HG03342 (cell line): Measurements from ENCODE around the gene SART3.
"Not testable (repeated sequence)": the region's sequence is repeated elsewhere in the genome, so short reads cannot be mapped to it uniquely, and the experiment has no call there.

Experiments
- ATAC-seq: cut with Tn5 transposase; IDR thresholded peaks from one replicate; pipeline ENCODE4 v1.9.1; 2021; ENCODE audit warnings: mild to moderate bottlenecking, moderate library complexity; ENCODE audit not compliant: unreplicated experiment

SART3 gene

DNA sequence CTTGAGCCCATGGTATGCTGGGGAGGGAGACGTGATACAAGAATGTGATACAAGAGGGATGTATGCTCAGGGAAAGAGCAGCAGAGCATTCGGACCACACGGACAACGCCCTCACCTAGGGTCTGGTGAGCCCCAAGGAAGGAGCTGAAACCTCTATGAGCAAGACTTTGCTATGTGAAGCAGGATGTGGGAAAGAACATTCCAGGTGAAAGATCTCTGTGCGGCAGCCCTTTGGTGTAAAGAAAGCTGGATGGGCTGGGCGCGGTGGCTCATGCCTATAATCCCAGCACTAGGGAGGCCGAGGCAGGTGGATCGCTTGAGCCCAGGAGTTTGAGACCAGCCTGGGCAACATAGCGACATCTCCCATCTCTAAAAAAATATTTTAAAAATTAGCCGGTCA is 62.8 kb downstream of the SART3 start:
- no peak for ATAC-seq

DNA sequence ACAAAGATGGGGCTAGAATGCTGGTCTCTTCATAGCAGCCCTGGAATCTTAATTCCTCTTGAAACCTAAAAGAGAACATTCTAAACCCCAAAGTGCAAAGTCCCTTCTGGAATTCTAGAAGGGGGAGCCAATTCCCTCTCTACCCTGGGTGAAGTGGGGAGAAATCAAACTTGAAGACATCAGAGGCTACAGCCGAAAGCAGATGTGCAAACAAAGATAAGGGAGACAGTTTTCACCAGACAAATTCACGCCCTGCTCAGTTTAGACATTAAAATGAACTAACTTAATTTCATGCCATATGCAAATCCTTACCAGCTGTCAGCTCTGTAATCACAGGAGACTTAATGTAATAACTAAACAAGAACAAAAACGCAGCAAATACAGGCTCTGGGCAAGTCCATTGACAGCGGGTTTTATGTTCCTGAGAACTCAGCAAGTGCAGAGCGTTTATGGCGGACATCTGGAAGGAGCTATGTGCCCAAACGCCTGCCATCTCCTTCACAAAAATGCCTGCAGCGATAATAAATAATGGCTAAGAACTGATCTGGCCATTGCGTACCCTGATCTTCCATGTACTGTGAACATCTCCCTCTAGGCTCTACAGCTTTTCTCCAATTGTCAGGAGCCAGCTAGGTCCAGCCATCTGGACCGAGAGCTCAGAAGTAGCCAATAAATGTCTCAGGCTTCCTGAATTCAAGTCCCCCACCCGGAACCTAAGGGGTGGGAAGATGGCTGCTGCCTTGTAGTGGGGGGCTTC is 65.0 kb downstream of the SART3 start:
- no peak for ATAC-seq

DNA sequence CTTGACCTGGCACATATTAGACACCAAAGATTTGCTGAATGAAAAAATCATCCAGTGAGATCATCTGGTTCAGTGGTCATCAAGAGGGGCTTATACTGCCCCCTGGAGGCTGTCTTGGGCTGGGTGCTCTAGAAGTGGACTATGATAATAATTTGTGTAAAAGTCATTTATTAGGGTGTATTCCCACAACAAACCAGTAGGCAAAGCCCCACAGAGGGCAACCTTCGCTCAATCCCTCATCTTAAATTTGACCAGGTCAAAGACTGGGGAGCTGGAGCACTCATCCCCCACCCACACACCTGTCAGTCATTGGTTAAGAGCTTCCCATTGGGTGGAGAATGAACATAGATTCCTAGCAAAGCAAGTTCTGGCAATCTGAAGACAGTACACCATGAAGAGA is 65.9 kb downstream of the SART3 start:
- ATAC-seq = no peak

DNA sequence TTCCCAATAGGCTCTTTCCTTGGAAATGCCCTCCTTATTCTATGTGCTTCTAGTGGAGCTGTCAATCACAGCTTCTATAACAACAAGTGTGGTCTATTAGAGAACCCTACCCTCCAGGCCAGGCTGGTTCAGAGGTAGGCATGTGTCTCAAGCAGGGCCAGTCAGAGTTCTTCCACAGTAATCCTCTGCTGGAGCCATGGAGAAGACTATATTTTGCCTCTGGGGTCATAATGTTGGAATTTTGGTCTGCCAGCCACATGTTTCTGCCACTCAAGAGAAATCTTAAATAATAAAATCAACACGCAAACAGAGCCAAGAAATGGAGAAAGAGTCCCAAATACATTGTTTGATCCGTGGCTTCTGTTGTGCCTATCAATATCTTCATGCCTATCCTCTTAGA is 69.7 kb downstream of the SART3 start:
- no peak for ATAC-seq

DNA sequence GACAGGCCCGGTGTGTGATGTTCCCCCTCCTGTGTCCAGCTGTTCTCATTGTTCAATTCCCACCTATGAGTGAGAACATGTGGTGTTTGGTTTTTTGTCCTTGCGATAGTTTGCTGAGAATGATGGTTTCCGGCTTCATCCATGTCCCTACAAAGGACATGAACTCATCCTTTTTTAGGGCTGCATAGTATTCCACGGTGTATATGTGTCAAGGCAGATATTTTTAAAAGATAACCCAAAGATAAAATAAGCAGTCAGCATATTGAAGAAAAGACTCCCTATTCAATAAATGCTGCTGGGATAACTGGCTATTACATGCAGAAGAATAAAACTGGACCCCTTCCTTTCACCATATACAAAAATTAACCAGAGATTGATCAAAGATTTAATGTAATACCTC is 73.9 kb downstream of the SART3 start:
- ATAC-seq = not testable (repeated sequence)

DNA sequence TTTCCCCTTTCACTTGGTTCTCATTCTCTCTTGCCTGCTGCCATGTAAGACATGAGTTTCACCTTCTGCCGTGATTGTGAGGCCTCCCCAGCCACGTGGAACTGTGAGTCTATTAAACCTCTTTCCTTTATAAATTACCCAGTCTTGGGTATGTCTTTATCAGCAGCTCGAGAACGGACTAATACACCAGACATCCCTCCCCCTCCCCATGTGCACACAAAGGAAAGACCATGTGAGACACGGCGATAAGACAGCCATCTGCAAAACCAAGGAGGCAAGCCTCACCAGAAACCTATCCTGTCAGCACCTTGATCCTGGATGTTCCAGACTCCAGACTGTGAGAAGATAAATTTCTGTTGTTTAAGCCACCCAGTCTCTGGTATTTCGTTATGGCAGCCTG is 75.6 kb downstream of the SART3 start:
- ATAC-seq = not testable (repeated sequence)

DNA sequence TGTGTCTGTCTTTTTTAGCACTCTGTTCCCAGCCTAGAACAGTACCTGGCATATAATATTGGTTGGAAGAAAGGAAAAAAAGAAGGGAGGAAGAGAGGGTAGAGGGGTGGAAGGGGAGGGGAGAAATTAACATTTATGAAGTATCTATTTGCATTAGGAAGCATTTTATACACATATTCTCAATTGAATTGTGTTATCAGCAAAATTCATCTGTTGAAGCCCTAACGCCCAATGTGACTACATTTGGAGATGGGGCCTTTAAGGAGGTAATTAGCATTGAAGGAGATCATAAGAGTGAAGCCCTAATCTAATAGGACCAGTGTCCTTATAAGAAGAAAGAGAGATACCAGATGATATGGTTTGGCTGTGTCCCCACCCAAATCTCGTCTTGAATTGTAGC is 76.1 kb downstream of the SART3 start:
- ATAC-seq = no peak

DNA sequence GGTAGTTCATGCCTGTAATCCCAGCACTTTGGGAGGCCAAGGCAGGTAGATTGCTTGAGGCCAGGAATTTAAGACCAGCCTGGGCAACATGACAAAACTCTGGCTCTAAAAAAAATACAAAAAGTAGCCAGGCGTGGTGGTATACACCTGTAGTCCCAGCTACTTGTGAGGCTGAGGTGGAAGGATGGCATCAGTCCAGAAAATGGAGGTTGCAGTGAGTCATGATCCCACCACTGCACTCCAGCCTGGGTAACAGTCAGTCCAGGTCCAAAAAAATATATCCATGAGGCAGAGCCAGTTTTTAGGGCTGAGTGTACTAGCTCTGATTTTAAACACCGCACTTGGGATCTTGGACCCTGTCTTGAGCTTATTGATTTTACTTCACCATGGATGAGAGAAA is 76.5 kb downstream of the SART3 start:
- ATAC-seq = no peak

DNA sequence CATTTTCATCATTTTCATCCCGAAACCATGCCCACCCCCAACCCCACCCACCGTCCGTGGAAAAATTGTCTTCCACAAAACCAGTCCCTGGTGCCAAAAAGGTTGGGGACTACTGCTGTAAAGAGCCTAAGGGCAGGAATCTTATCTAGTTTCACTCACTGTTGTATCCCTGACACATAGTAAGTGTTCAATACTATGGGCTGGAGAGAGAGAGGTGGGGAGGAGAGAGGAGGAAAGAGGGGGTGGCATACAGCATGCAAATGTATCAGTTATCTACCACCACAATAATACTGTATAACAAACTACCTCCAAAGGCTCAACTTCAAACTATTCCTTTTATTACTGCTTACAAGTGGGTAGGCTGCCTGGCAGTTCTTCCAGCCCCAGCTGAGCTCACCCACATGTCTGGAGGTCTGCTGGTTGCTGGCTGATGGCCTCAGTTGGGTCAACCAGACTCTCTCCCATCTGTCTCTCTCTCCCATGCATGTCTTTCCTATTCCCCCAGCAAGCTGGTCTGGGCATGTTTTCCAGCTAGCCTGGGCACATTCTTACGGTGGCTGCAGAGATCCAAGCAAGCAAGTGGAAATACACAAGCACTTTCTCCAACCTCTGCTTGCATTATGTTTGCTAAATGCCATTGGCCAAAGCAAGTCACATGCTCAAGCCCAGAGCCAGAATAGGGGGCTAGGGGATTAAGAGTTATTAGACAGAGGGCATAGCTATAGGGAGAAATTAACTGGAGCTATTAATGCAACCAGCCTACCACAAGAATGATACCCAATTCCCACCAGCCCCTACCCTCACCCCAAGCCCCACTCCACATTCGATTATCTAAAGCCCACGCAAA is 77.5 kb downstream of the SART3 start:
- ATAC-seq = no peak

DNA sequence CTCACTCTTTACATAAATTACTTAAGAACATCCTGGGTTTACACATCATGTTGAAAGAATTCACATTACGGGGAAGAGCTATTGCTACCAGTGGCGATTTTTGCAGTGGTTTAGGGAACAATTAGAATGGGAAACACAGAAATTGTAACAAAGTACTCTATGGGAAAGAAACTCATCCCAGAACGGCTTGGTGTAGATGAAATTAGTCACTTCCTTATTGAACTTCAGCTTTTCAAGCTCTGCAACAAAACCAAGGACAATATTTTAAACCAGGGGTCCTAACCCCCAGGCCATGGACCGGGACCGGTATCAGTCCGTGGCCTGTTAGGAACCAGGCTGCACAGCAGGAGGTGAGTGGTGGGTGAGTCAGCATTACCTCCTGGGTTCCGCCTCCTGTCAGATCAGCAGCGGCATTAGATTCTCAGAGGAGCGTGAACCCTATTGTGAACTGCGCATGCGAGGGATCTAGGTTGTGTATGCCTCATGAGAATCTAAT is 78.2 kb downstream of the SART3 start:
- ATAC-seq = no peak

DNA sequence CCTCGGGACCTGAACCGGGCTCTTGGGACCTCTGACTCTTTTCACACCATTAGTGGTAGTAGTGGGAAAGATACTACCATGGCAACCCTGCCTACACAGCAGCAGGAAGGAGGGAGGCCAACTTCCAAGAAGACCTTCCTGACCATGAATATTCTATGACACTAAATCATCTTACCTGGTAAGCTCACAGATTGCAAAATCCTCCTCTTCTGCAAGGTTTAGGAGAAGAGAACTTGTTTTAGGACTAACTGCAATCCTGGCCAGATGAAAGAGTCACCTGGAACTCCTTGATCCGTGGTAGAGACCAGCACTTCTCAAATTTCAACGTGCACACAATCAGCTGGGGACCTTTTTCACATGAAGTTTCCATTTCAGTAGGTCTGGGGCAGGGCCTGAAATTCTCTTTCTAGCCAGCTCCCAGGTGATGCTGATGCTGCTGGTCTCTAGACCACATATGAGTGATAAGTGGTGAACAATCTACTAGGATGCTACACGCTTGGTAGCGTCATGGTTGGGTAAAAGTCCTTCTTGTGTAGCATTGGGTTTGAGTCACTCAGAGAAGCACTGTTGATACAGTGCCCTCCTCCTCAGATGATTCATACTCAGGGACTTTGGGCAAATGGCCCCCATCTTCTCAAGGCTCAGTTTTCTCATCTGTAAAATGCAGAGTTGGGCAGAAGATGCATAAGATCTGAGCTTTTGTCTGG is 81.5 kb downstream of the SART3 start:
- ATAC-seq = no peak

DNA sequence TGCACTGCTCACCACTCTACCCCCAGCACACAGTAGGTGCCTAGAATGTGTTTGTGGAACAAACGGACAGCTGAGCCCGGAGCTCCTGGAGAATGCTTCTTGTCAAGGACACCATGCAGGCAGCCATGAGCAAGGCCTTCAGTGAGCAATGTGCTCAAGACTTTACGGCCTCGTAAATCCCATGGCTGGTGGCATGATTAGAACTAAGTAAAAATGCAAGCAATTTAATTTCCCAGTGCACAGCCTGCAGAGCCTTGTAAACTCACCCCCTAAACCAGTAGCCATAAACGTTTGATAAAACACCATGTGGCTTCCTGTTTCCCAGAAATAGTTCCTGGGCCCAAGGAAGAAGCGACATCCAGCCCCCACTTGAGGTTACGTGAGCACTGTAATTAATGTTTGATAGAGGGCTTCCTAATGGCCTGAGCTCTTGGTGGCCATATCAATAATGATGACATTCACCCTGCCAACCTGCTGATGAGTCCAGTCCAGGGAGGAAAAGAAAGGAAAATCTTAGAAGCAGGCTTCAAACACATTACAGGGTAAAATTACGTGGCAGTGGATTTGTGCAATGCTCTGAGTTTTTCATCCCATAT is 82.3 kb downstream of the SART3 start:
- ATAC-seq = no peak

DNA sequence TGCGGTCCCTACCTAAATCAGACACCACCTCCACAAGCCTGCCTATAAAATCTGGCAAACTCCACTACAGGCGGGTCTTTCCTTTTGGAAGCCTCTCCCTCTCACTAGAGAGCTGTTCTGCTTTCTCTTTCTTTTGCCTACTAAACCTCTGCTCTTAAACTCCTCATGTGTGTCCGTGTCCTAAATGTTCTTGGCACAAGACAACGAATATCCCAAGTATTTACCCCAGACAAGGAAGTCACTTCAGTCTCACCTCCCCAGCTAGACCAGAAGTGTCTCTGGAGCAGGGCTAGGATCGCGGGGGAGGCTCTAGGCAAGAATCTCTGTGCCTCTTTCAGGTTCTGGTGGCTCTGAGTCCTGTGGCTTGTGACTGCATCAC is 83.1 kb downstream of the SART3 start:
- ATAC-seq = no peak

DNA sequence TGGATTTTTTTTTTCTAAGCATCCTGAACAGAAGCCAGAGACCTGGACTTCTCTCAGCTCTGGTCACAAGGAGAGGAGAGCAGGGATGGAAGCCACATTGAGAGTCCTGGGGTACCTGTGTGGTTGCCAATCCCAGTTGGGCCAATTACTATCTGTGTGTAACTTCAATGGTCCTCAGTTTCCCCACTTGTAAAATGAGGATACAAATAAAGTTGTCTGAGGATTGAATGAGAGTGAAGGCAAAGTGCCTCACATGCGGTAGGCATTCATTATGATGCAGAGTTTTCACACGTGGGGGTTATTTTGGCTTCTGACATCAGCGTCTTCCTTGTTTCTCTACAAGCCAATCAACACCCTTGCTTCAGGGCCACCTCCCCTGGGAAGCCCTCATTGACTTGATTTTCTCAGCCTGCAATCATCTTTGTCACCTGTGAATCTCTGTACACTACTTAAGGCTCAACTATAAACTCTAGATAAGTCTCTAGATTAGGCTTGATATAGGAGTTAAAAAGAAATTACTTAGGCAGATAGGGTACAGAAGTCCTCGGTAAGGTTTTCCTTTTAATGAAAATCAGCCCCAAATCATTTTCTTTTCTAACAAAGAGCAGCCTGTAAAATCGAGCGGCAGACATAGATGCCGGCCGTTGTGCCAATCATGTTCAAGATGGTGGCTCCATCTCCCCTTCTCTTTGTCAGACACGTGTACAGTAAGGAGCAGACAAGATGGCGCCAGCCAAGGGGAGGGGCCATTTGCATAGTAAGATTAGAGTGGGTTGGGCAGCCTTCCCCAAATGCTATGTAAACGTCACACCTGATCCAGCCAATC is 83.7 kb downstream of the SART3 start:
- ATAC-seq = no peak

DNA sequence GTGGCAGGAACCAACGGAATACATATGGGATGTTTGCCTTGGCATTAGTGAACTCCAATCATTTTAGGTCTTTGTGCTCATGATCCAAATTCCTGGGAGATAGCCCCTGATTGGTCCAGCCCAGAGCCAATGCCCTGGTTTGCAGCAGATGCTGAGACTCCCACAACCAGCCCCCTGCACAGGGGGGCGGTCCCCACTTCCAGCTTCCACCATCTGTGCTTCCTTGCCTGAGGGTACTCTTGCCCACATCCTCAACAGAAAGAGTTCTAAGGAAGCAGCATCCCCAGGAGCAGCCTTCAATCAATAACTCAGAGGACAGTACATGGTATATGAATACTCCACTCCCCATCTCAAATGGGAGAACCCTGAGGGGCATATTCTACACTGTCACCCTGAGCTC is 85.6 kb downstream of the SART3 start:
- ATAC-seq = no peak

DNA sequence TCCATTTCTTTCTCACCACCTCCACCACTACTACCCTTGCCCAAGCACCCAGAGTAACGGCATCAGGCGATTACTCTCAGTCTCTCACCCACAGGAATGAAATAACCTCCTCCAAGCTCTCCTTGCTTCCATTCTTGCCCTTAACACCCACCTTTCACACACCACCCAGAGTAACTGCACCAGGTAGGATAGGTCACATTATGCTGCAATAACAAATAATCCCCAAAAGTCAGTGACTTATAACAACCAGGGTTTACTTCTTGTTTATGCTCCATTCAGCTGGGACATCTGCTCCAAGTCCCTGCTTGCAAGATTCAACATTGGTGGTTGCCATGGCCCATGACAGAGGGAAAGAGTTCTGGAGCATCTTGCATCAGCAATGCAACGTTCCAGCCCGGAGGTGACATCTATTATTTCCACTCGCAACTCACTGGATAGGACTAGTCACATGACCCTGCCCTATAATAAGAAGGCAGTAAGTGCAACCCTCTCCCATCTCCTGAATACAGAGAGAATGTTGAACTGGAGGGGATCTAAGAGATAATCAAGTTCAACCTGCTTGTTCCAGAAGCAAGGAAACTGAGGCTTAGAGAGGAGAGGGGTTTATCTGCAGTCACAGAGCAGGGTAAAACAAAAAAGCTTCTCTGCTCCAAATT is 87.4 kb downstream of the SART3 start:
- ATAC-seq = no peak
